Stimulated activated CD8-positive, alpha-beta memory T cell treated with anti-CD3 and anti-CD28 coated beads, Interleukin-7, amount 100 ng/mL, for 48 hours (primary cell): ENCODE results near the gene PIP5K1C.

ENCODE experiments used
- DNase-seq, 2 donors: peaks; one replicate each; pipeline ENCODE4 v3.0.0-alpha.2; 2020; ENCODE audit warnings: low read depth in 1 of 2; ENCODE audit errors: extremely low read depth in 1 of 2

PIP5K1C gene

DNA sequence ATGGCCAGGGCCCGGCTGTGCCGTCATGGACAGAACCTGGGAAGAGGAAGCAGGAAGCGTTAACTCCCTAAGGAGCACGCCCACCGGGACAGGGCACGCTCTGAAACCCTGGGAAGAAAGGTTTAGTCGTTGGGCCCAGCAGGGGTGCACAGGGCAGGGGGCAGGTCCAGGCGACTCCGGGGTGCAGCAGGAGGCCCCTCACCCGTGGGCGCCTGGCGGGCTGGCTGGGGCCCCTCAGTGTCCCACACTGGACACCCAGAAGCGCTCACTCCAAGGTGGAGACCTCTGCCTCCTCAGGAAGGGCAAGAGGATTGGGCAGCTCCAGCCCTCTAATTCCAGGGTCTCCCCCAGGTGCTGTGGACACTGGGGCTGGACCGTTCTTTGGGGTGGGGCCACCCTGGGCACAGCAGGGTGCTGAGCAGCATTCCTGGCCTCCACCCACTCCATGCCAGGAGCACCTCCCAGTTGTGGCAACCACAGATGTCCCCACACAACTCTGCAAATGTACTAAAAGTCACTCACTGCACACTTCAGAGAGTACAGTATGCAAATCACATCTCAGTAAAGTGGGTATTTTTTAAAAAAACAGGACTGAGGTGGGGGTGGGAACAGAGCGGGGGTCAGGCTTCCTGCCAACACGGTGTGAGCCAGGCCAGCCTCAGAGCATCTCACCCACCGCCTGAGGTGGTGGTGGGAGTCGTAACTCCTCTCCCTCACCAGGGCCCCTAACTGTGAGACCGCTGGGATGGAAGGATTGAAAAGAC, 35.2 kb downstream of the PIP5K1C start:
- DNase-seq, result no peak

DNA sequence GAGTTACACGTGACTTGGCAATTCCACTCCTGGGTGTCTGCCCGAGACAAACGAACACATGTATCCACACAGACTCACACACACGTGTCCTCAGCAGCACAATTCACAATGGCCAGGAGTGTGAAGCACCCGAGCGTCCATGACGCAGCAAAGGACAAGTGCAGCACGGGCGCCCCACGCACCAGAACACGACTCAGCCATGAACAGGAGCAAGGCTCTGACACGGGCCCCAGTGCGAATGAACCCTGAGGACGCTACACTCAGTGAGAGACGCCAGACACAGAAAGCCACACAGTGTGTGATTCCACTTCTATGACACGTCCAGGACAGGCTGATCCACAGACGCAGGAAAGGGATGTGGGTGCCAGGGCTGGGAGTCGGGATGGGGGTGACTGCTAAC, 36.4 kb downstream of the PIP5K1C start:
- no peak for DNase-seq

GRCh38 chr19:3661284-3662238, 38.7 kb downstream of the PIP5K1C start:
- DNase-seq, result no peak

DNA sequence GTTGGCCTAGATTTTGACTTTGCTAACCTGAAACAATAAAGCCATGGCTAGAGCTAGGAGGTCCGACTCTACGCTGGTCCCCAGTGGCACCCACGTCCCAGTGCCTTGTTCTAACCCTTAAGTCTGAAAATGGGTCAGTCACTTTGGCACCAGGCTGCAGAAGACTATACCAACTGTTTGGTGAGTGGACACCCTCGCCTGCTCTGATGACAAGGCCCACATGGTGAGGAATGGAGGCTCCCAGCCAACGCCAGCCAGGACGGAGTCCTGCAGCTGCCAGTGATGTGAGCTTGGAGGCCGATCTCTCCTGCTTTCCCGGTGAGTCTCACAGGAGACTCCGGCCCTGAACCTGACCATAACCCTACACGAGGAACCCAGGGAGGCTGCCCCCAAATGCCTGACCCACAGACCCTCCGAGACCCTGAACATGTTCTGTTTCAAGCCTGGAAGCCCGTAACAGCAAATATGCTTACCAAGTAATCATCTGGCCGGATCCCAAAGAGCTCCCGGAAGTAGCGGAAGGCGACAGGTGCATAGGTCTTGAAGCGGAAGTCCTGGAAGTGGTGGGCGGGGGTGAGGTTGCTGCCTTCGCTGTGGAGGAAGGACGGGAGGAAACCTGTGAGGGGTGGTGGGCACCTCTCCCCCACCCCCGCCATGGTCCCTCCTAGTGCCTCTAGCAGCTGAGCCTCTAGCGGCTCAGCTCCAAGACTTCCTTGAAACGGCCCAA, 39.6 kb downstream of the PIP5K1C start:
- no peak for DNase-seq

- DNase-seq, result no peak
These were observed 40.5 kb downstream of the PIP5K1C start for GRCh38 chr19:3659746-3660112.

GRCh38 chr19:3658870-3659745, 41.2 kb downstream of the PIP5K1C start:
- no peak for DNase-seq

DNA sequence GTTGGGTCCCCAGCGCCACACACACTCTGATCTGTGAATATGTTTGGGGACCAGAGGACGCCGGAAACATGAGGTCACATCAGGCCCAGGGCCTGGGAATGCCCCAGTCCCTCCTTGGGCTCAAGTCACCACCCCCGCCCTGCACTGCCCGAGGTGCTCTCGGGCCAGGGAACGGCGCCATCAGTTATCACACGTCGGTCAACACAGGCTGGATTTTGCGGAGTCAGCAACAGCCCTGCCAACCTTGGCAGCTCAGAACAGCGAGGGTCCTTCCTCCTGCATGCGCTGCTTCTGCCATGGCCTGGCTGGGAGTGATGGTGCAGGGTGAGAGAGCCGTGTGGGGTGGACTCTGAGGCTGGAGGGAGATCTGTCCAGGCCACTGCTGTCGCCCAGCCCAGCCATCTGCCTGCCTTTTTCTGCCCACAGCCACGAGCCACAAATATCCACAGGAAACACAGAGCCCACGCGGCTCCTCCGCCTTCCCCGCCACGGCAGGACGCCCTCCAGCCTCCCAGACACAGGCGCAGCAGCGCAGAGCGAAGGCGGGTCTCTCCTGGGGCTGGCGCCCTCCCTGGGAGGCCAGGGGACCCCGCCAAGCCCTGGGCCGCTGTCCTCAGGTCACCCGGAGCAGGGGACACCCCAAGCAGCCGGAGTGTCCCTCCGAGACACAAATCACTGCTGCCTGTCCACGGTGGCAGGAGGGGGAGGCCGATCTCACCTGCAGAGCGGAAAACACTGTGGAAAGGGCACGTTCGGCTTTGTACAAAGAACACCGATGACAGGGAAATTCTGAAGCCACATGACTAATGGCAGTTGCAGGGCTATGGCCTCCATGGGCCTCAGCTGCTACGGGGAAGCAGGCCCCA, 42.0 kb downstream of the PIP5K1C start:
- DNase-seq, result no peak

DNA sequence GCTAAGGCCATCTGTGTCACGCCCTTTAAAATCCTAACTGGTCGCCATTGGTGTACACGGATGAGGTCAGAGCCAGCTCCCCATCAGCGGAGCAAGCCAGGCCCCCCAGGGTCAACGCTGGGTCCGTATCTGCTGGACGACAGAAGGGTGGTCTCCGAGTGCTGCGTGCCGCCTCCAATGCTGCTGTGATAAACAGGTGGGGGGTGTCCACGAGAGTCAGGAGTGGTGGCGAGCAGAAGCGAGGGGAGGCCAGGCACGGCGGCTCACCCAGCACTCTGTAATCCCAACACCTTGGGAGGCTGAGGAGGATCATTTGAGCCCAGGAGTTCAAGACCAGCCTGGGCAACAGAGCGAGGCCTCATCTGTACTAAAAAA, 42.9 kb downstream of the PIP5K1C start:
- no peak for DNase-seq

DNA sequence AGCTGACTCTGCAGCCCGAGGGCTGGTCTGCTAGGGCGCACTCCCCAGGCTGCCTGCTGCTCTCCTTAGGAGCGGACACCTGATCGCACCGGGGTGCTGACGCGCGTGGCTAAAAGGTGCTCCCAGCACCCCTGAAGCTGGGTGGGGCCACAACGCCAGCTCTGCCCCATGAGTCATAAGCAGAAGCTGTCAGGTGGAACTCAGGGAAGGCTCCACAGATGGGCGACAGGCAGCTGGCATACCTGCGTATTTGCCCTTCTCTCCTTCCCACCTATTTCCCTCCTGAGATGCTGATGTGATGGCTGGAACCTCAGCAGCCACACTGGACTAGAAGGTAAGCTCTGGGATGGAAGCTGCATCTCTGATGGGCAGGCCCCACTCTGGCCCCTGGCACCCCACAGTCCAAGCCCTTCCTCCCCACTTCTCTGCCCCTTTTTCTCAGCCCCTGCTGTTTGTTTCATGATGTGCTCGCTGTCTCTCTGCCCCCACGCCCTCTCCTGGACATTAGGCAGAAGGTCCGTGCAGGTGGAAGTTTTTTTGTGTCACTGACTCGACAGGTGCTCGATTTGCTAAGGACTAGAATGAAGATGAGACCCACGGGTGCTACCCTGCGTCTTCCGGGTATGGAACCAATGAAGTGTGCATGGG, 43.4 kb downstream of the PIP5K1C start:
- DNase-seq, result no peak

DNA sequence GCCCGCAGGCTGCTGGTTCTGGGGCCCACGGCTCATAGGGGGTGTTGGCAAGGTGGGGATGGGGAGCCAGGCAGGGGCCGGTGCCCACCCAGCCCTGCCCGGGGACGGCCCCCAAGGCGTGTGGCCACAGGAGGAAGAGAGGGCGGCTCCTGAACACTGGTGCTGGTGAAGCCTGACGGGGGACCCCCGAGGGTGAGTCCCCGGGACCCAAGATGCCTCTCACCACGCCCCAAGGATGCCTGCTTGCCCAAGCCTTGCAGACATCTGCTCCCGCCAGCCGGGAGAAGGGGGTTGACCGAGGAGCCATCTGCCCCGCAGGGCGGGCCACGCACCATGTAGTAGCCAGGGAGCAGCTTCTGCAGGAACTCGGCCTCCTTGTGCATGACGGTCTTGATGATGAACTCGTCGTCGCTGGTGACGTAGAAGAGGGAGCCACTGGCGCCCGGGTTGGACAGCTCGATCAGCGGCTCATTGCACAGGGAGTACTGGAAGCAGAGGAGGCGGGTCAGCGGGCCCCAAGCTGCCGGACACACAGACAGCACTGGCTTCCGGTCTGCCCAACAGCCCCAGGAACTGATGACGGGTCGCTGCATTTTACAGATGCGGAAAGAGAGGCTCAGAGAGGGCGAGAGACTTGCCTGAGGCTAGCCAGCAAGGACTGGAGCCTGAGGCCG, 44.1 kb downstream of the PIP5K1C start:
- DNase-seq, result no peak

DNA sequence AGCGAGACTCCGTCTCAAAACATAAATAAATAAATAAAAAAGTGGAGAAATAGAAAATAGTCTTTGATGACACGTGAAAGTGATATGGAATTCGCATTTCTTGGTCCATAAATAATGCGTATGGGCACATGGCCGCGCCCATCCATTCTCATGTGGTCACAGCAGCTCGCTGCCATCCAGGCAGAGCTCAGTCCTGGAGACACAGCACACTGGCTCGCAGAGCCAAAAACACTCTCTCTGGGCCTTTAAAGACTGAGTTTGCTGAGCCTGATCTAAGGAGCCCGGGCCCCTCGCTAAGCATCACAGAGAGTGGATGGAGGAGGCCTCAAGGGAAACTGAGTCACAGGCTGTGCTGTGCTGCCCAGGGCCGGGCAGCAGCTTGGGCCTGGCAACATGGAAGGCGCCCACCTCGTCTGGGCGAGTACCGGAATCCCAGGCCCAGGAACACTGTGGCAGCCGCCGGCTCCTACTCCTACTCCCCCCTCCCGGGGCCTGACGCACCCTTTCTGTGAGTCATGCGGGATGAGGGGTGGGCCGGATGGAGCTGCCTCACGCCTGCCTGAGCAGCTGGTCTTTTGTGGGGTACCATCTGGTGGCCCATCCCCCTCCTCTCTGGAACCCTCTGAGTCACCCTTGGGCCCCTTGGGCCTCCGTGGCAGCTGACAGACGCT, 44.7 kb downstream of the PIP5K1C start:
- DNase-seq, result no peak

GRCh38 chr19:3653865-3654513, 46.3 kb downstream of the PIP5K1C start:
- DNase-seq, result no peak

- no peak for DNase-seq
These were observed 47.0 kb downstream of the PIP5K1C start for GRCh38 chr19:3653081-3653795.

- no peak for DNase-seq
These were observed 47.8 kb downstream of the PIP5K1C start for GRCh38 chr19:3652422-3652821.

GRCh38 chr19:3651684-3652083, 48.6 kb downstream of the PIP5K1C start:
- no peak for DNase-seq

DNA sequence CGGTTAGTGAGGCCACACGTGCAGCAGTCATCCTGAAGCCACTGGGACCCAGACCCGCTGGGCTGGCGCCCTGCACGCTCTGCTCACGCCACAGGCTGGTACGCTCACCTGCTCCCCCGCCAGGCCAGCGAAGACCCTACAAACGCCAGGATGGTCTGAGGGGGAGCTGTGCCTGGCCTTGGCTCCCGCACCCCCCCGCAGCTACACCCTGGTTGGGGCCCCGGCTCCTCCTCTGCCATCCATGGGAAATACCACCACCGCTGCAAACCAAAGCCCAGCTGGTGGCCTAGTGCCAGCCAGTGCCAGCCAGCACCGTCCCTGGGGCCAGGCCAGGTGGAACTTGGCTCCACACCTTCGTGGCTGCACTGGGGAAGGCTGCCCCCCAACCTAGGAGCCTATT, 50.4 kb downstream of the PIP5K1C start:
- DNase-seq, result no peak
